HCT116 (cell line): ENCODE data around the gene FCN1. TPM values are rescaled to one million over a fixed set of nuclear protein-coding genes. Genes with fewer than 3 reads are reported as not detected.
"Not testable (repeated sequence)": the region's sequence is repeated elsewhere in the genome, so short reads cannot be mapped to it uniquely, and the experiment has no call there.

Experiments used
- ATAC-seq: fragments of 200-7000 bp; cut with Tn5 transposase; 2 replicates; pipeline ENCODE4 v1.9.1; 2020; ENCODE audit warnings: mild to moderate bottlenecking, moderate library complexity
- BruUV-seq: library from RNA; stranded (reverse); fragments of 400-500 nt; replicated peaks from 2 replicates; lab custom pipeline; 2021; lab: Mats Ljungman, UMichigan
- CTCF ChIA-PET: fragments of 300-600 bp; sonication (Branson Sonifier 250); formaldehyde crosslinking; loops from one replicate; lab custom pipeline; 2021; ENCODE audit warnings: antibody characterized with exemption; lab: Charles Lee
- POLR2A ChIA-PET: fragments of 300-600, 350-600 bp; sonication (Branson Sonifier 250); formaldehyde crosslinking; loops from one replicate; lab custom pipeline; 2021; ENCODE audit warnings: antibody characterized with exemption; lab: Charles Lee
- RAD21 ChIA-PET, 2 experiments: fragments of 300-600 bp; sonication (Branson Sonifier 250); formaldehyde crosslinking; loops; one replicate each; lab custom pipeline; 2023; ENCODE audit warnings: low total read pairs in 2 of 2; ENCODE audit not compliant: uncharacterized antibody in 2 of 2, unreplicated experiment in 2 of 2, low non-redundant PET in 1 of 2; lab: Charles Lee
- DNase-seq: peaks from one replicate; pipeline ENCODE4 v3.0.0-alpha.2; 2010; ENCODE audit warnings: low read depth, low spot score
- H2AFZ ChIP-seq: fragments of 200-600 bp; shearing (Covaris generic), sonication (generic); 2 replicates; pipeline ENCODE4 v1.6.1; 2017; ENCODE audit warnings: low read depth, mixed run types, mixed read lengths, antibody characterized with exemption, low read length; ENCODE audit not compliant: poor library complexity, severe bottlenecking
- H3K27ac ChIP-seq: 2 replicates; pipeline ENCODE4 v1.5.1; 2012; ENCODE audit warnings: low read depth, low read length
- H3K27me3 ChIP-seq: fragments of 200-600 bp; sonication (generic); 2 replicates; pipeline ENCODE4 v1.6.1; 2016; ENCODE audit warnings: mixed run types, low read length, mixed read lengths; ENCODE audit not compliant: insufficient read depth
- H3K36me3 ChIP-seq, 2 experiments: fragments of 200-500 bp in 1 of 2; fragments of 200-600 bp in 1 of 2; sonication (Bioruptor generic) in 1 of 2; sonication (generic) in 1 of 2; 2 replicates each; pipeline versions ENCODE4 v1.5.1 to v1.6.1; 2014 to 2016; ENCODE audit warnings: low read length in 2 of 2, inconsistent platforms in 1 of 2, mixed read lengths in 1 of 2, mixed run types in 1 of 2; ENCODE audit not compliant: insufficient read depth in 2 of 2, control insufficient read depth in 1 of 2
- H3K4me1 ChIP-seq, 2 experiments: fragments of 200-600 bp in 1 of 2; sonication (generic) in 1 of 2; 2 replicates each; pipeline versions ENCODE4 v1.5.1 to v1.6.1; 2012 to 2017; ENCODE audit warnings: low read length in 2 of 2, inconsistent platforms in 1 of 2, mild to moderate bottlenecking in 1 of 2, mixed read lengths in 1 of 2, mixed run types in 1 of 2, moderate library complexity in 1 of 2; ENCODE audit not compliant: insufficient read depth in 2 of 2, control insufficient read depth in 1 of 2
- H3K4me2 ChIP-seq: fragments of 200-600 bp; sonication (generic); 2 replicates; pipeline ENCODE4 v1.6.1; 2017; ENCODE audit warnings: mixed run types, low read length, mixed read lengths
- H3K4me3 ChIP-seq, 2 experiments: fragments of 200-600 bp in 1 of 2; sonication (generic) in 1 of 2; replicated peaks in 1 of 2; 2 replicates each; pipeline ENCODE4 v1.5.1; 2011 to 2016; ENCODE audit warnings: low read length in 2 of 2, control low read depth in 1 of 2, low read depth in 1 of 2, mild to moderate bottlenecking in 1 of 2, mixed read lengths in 1 of 2, mixed run types in 1 of 2
- H3K79me2 ChIP-seq: fragments of 200-600 bp; sonication (generic); 2 replicates; pipeline ENCODE4 v1.6.1; 2017; ENCODE audit warnings: mild to moderate bottlenecking, mixed run types, low read length, moderate library complexity, mixed read lengths; ENCODE audit not compliant: insufficient read depth
- H3K9ac ChIP-seq: fragments of 200-600 bp; sonication (generic); 2 replicates; pipeline ENCODE4 v1.6.1; 2016; ENCODE audit warnings: low read length, mixed read lengths
- H3K9me2 ChIP-seq: fragments of 200-600 bp; sonication (generic), shearing (Covaris generic); 2 replicates; pipeline ENCODE4 v1.6.1; 2017; ENCODE audit warnings: mixed run types, mild to moderate bottlenecking, moderate library complexity; ENCODE audit not compliant: insufficient read depth
- H3K9me3 ChIP-seq, 2 experiments: fragments of 200-500 bp in 1 of 2; fragments of 200-600 bp in 1 of 2; sonication (Bioruptor generic) in 1 of 2; sonication (generic) in 1 of 2; 2 replicates each; pipeline ENCODE4 v1.6.1; 2014 to 2017; ENCODE audit warnings: low read length in 2 of 2, mixed read lengths in 2 of 2, inconsistent platforms in 1 of 2, low read depth in 1 of 2, mild to moderate bottlenecking in 1 of 2, mixed run types in 1 of 2, moderate library complexity in 1 of 2; ENCODE audit not compliant: control insufficient read depth in 1 of 2, insufficient read depth in 1 of 2
- H4K20me1 ChIP-seq: fragments of 200-600 bp; sonication (generic), shearing (Covaris generic); 2 replicates; pipeline ENCODE4 v1.6.1; 2017; ENCODE audit warnings: mixed run types, mild to moderate bottlenecking, moderate library complexity; ENCODE audit not compliant: insufficient read depth
- EGR1 ChIP-seq: IDR thresholded peaks from 2 replicates; pipeline ENCODE4 v1.6.1; 2012; ENCODE audit warnings: low read depth
- FOSL1 ChIP-seq: IDR thresholded peaks from 2 replicates; pipeline ENCODE4 v1.6.1; 2012; ENCODE audit warnings: low read depth
- POLR2A ChIP-seq: IDR thresholded peaks from 2 replicates; pipeline ENCODE4 v1.7.0; 2011; ENCODE audit warnings: borderline replicate concordance; ENCODE audit not compliant: insufficient read depth, insufficient read length; ENCODE audit errors: extremely low read depth
- RAD21 ChIP-seq: IDR thresholded peaks from 2 replicates; pipeline ENCODE4 v1.6.1; 2012; ENCODE audit warnings: low read depth, mild to moderate bottlenecking
- SRF ChIP-seq: IDR thresholded peaks from 2 replicates; pipeline ENCODE4 v1.6.1; 2012; ENCODE audit warnings: low read depth
- TCF7L2 ChIP-seq: IDR thresholded peaks from 2 replicates; pipeline ENCODE4 v1.7.0; 2011; ENCODE audit warnings: borderline replicate concordance, inconsistent platforms; ENCODE audit not compliant: insufficient read depth, insufficient read length; ENCODE audit errors: extremely low read depth
- YY1 ChIP-seq: IDR thresholded peaks from 2 replicates; pipeline ENCODE4 v1.6.1; 2011; ENCODE audit warnings: low read length, low read depth, moderate library complexity, mild to moderate bottlenecking; ENCODE audit not compliant: insufficient replicate concordance; ENCODE audit errors: extremely low read depth
- ZNF274 ChIP-seq: fragments of 200-500 bp; sonication (Bioruptor generic); IDR thresholded peaks from 2 replicates; pipeline ENCODE4 v1.6.1; 2014; ENCODE audit warnings: mild to moderate bottlenecking, low read depth, low read length, inconsistent platforms
- intact Hi-C: fragments of 100-400 bp; cut with micrococcal nuclease; formaldehyde crosslinking; loops from 2 replicates; pipeline ENCODE4 v1.10.0; 2022
- total RNA-seq: library from RNA; stranded (reverse); gene quantifications from one replicate; pipeline ENCODE4 v1.2.1, GENCODE V29; 2021; ENCODE audit not compliant: unreplicated experiment
- TF ChIP-seq, protein P1 (sequence below): IDR thresholded peaks from 2 replicates; pipeline ENCODE4 v1.6.1; 2012; ENCODE audit warnings: low read depth
- TF ChIP-seq, protein P2 (sequence below): IDR thresholded peaks from 2 replicates; pipeline ENCODE4 v1.6.1; 2012
- TF ChIP-seq, protein P3 (sequence below): IDR thresholded peaks from 2 replicates; pipeline ENCODE4 v1.6.1; 2012

FCN1 gene
- total RNA-seq, 1 experiment from 2014 or later: not detected

- intact Hi-C loops: no loop called here
- no TSS peak for BruUV-seq
Measured at GRCh38 chr9:134957165-134957944, 39.6 kb upstream of the FCN1 start.

DNA sequence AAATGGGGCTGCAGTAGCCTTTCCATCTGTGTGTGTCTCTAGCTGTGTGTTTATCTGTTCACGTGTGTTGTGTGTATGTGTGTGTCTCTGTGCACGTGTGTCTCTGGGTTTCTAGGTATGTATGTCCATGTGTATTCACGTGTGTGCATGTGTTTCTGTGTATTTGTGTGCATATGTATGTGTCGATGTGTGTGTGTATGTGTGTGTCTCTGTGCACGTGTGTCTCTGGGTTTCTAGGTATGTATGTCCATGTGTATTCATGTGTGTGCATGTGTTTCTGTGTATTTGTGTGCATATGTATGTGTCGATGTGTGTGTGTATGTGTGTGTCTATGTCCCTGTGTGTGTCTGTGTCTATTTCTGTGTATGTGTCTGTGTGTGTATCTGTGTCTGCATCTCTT, 38.7 kb upstream of the FCN1 start:
- CTCF ChIA-PET, H3K4me1 ChIP-seq: not testable (repeated sequence)

More at GRCh38 chr9:134957165-134957944, 39.6 kb upstream of the FCN1 start:
- Histone ChIP-seq H3K9ac (no peak overlapping the region), H3K4me1 (peaks cover 0 to 4% of the 10 kb centered on the region in 2 experiments; a peak in 3 of 4 replicates), H3K9me2 (no peaks in the 10 kb centered on the region), H3K79me2 (no peaks in the 10 kb centered on the region), H3K9me3 (0 out of 4 replicates have a peak, but pooled peaks cover 0 to 3% of the 10 kb centered on the region in 2 experiments), H3K27me3 (peaks cover 21% of the 10 kb centered on the region), H4K20me1 (no peaks in the 10 kb centered on the region), H3K27ac (no peak overlapping the region), H2AFZ (no peak overlapping the region), H3K4me2 (no peak overlapping the region), H3K4me3 (no peak overlapping the region), H3K36me3 (no peaks in the 10 kb centered on the region)
- ChIA-PET POLR2A (no interaction called here), RAD21 (no interaction called here), CTCF (no interaction called here)
- ATAC-seq: no peak
- TF ChIP-seq POLR2A: no peak
- TF ChIP-seq, protein P1, sequence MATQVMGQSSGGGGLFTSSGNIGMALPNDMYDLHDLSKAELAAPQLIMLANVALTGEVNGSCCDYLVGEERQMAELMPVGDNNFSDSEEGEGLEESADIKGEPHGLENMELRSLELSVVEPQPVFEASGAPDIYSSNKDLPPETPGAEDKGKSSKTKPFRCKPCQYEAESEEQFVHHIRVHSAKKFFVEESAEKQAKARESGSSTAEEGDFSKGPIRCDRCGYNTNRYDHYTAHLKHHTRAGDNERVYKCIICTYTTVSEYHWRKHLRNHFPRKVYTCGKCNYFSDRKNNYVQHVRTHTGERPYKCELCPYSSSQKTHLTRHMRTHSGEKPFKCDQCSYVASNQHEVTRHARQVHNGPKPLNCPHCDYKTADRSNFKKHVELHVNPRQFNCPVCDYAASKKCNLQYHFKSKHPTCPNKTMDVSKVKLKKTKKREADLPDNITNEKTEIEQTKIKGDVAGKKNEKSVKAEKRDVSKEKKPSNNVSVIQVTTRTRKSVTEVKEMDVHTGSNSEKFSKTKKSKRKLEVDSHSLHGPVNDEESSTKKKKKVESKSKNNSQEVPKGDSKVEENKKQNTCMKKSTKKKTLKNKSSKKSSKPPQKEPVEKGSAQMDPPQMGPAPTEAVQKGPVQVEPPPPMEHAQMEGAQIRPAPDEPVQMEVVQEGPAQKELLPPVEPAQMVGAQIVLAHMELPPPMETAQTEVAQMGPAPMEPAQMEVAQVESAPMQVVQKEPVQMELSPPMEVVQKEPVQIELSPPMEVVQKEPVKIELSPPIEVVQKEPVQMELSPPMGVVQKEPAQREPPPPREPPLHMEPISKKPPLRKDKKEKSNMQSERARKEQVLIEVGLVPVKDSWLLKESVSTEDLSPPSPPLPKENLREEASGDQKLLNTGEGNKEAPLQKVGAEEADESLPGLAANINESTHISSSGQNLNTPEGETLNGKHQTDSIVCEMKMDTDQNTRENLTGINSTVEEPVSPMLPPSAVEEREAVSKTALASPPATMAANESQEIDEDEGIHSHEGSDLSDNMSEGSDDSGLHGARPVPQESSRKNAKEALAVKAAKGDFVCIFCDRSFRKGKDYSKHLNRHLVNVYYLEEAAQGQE: no peak
- no peak for TF ChIP-seq FOSL1
- TF ChIP-seq RAD21: no peak
- no peak for TF ChIP-seq EGR1
- TF ChIP-seq SRF: no peak
- TF ChIP-seq, protein P2, sequence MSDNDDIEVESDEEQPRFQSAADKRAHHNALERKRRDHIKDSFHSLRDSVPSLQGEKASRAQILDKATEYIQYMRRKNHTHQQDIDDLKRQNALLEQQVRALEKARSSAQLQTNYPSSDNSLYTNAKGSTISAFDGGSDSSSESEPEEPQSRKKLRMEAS: no peak
- TF ChIP-seq, protein P3, sequence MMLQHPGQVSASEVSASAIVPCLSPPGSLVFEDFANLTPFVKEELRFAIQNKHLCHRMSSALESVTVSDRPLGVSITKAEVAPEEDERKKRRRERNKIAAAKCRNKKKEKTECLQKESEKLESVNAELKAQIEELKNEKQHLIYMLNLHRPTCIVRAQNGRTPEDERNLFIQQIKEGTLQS: no peak
- TF ChIP-seq ZNF274: no peak
- no peak for TF ChIP-seq TCF7L2
- TF ChIP-seq YY1: no peak
- no peak for DNase-seq

More for the DNA sequence above, 38.7 kb upstream of the FCN1 start:
- H3K9ac ChIP-seq, H3K79me2 ChIP-seq, H3K27ac ChIP-seq, RAD21 ChIA-PET, BruUV-seq, H3K36me3 ChIP-seq, H3K4me2 ChIP-seq, intact Hi-C loops, H3K9me2 ChIP-seq, H3K4me3 ChIP-seq, H3K9me3 ChIP-seq, ATAC-seq, H4K20me1 ChIP-seq, POLR2A ChIA-PET, H2AFZ ChIP-seq, DNase-seq: not testable (repeated sequence)
- peaks cover 27% of the 10 kb centered on the region for H3K27me3 ChIP-seq
